Activated CD8-positive, alpha-beta memory T cell treated with anti-CD3 and anti-CD28 coated beads for 1 hour (primary cell): ENCODE measurements around the gene ARHGAP21.
A peak's percentile ranks its signal among the peaks of the same experiment; 100 is the strongest.
"Not testable (repeated sequence)": the region's sequence is repeated elsewhere in the genome, so short reads cannot be mapped to it uniquely, and the experiment has no call there.

Experiments used
- DNase-seq, 2 donors: peaks; one replicate each; pipeline ENCODE4 v3.0.0-alpha.2; 2020; ENCODE audit warnings: low read depth in 1 of 2; ENCODE audit errors: extremely low read depth in 1 of 2

The ARHGAP21 gene

DNA sequence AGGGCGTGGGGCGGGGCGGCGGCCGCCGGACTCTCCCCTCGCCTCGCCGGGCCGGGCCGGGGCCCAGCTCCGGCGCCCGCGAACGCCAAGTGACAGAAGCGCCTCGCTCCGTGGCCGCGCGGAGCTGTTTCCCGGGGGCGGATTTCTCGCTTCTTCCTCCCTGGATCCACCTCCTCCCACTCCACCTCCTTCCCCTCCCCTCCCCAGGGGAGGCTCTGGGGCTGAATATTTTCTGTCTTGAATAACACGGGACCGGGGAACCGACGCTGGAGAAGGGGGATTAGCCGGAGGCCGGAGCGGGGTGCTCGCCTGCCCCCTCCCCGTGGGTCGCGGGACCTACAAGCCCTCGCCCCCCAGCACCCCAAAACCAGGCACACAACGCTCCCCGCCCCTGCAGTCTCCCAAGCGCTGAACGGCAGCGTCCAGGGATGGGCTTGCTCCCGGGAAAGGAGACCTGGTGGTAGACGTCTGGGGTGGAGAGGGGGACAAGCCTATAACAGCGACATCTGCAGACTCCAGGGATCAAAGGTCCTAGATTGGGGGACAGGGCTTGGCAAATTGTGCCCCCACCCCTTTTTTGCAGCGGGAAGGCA, at the start of gene ARHGAP21:
TSS of gene ARHGAP21 (minus strand) at position 100 of the 593 bp plus-strand sequence. CDS start 1,988 bp downstream, outside the sequence.
- no peak for DNase-seq

GRCh38 chr10:24771943-24772694, 48.4 kb upstream of the ARHGAP21 start:
- DNase-seq, result no peak

DNA sequence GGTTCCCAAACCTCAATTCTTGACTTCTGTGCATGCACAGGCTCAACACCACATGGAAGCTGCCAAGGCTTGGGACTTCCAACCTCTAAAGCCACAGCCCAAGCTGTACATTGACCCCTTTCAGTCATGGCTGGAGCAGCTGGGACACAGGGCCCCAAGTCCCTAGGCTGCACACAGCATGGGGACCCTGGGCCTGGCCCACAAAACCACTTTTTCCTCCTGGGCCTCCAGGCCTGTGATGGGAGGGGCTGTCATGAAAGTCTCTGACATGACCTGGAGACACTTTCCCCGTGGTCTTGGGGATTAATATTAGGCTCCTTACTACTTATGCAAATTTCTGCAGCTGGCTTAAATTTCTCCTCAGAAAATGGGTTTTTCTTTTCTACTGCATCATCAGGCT, 41.3 kb upstream of the ARHGAP21 start:
- DNase-seq, result not testable (repeated sequence)

GRCh38 chr10:24762966-24763623, 39.4 kb upstream of the ARHGAP21 start:
- DNase-seq, result no peak

DNA sequence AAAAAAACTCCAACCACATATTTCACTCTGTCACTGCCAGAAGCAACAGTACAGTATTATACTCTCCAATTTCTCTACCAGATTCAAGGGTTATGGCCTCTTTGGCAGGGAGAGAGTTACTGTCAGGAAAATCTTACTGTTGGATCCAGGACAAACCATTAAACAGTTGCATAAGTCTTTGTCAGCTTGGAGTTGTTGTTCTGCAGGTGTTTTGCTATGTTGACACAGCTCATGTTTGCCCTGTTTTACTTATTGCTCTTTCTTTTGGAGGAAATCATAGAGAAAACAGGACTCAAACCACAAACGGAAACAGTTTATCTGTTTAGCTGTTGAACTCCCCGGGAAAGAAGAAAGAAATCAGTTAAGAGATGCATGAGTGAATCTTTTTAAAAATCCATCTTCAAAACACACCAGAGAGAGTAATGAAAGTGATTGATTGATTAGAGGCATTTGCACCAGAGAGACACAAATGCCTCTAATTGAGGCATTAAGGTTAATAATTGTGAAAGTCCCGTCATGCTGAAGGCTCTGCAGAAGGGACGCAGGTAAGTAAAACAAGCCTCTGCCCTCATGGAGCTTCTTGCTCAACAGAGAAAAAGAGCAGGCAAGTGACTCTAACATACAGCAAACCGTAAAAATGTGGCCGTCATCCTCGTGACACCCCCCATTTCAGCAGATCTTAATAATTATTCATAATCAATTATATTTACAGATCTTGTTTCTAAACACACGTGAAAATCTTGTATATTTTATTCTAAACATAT, 38.7 kb upstream of the ARHGAP21 start:
- no peak for DNase-seq

DNA sequence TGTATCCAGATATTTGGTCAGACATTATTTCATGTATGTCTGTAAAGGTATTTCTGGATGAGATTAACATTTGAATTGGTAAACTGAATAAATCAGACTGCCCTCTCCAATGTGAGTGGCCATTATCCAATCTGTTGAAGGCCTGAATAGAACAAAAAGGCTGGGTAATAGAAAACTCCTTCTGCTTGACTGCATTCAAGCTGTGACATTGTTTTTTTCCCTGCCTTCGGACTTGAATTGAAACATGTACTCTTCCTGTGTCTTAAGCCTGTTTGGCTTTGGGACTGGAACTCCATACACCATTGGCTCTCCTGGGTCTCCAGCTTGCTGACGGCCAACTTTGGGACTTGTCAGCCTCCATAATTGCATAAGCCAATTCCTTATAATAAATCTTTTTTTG, 36.0 kb upstream of the ARHGAP21 start:
- DNase-seq, result no peak

- not testable (repeated sequence) for DNase-seq
These were observed 34.6 kb upstream of the ARHGAP21 start for GRCh38 chr10:24758254-24758653.

- DNase-seq, result no peak
These were observed 32.6 kb upstream of the ARHGAP21 start for GRCh38 chr10:24756283-24756682.

- DNase-seq, result no peak
These were observed 28.0 kb upstream of the ARHGAP21 start for GRCh38 chr10:24751716-24752115.

- DNase-seq, result no peak
These were observed 27.0 kb upstream of the ARHGAP21 start for GRCh38 chr10:24750695-24751094.

DNA sequence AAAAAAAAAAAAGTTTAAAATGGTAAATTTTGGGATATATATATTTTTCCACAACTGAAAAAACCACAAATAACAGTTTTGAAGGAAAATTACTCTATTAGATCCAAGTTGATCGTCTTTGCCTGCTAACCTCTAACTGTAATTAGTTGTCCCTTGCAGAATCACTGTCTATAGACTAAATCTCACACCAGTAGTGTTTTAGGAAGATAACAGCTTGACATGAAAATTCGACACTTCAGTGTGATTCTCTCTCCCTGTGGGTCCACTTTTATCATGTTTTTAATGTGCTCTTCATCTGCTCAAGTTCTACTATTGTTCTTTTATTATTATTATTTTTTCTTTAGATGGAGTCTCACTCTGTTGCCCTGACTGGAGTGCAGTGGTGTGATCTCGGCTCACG, 24.5 kb upstream of the ARHGAP21 start:
- no peak for DNase-seq

GRCh38 chr10:24744946-24745345, 21.3 kb upstream of the ARHGAP21 start:
- DNase-seq, result no peak

DNA sequence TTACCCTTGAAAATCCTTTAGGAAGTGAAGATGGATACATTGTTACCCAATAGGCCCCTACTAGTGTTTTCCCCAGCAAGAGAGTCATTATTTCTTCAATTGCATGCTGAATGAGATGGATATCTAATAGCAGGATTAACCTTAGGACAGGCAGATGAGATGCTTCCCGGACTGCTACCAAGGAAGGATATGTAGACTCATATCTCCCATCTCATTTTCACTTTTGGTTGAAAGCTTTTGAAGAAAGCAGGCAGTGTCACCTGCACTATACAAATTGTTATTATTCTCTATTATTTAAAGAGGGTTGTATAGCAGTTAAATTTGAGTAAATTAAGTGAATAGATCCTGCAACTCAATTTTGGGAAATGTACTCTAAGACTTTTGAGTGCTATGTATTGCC, 17.0 kb upstream of the ARHGAP21 start:
- no peak for DNase-seq

GRCh38 chr10:24737001-24737400, 13.3 kb upstream of the ARHGAP21 start:
- no peak for DNase-seq

DNA sequence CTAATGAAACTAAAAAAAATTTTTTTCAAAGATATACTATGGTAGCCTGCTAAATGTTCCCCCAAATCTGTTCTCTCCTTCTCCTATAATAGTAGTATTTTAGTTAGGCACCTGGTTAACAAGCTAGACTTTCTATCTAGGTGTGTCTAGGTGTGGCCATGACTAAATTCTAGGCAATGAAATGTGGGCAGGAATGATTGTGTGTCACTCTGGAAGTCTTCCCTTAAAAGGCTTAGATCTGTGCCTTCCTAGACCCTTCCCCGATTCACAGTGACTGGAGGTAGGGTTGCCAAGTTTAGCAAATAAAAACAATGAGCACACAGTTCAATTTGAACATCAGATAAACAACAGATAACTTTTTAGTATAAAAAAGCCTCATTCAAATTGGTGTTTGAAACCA, 8.3 kb upstream of the ARHGAP21 start:
- DNase-seq, result no peak

DNA sequence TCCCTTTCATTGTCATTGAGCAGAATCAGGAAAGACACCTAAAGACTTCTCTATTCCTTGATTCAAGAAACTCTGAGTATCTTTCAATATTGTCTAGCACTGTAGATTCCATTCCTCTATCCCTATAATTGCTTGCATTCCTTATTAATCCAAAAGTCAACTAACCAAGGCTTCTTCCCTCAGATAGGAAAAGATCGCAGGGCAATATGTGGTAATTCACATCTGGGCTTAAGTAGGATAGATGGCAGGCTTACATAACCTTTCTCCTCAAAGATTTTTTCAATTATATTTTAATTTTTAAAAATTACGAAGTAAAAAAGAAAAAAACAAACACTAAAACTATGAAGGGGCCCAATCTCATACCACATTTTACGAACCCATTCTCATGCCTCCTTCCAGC, 7.1 kb upstream of the ARHGAP21 start:
- no peak for DNase-seq

- DNase-seq, result no peak
These were observed 4.1 kb upstream of the ARHGAP21 start for GRCh38 chr10:24727786-24728185.

GRCh38 chr10:24726626-24727025, 2.9 kb upstream of the ARHGAP21 start:
- DNase-seq, result no peak

DNA sequence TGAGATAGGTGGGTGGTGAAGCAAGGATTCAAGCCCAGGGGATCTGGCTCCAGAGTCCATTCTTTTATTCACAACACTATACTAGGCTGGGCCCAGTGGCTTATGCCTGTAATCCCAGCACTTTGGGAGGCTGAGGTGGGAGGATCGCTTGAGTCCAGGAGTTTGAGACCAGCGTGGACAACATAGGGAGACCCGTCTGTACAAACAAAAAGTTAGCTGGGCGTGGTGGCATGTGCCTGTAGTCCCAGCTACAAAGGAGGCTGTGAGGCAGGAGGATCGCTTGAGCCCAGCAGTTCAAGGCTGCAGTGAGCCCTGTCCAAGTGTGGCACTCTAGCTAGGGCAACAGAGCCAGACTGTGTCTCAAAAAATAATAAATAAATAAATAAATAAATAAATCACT, 2.3 kb upstream of the ARHGAP21 start:
- DNase-seq, result not testable (repeated sequence)

GRCh38 chr10:24724381-24725228, 918 bp upstream of the ARHGAP21 start:
- DNase-seq, result peak; percentile 87 to 94
